Mesendoderm (in vitro differentiated cells): ENCODE data around the gene FBH1.
A peak's percentile ranks its signal among the peaks of the same experiment; 100 is the strongest.
"Not testable (repeated sequence)": the region's sequence is repeated elsewhere in the genome, so short reads cannot be mapped to it uniquely, and the experiment has no call there.

ENCODE experiments used
- DNase-seq: peaks from one replicate; pipeline ENCODE4 v3.0.0; 2013
- H2AK5ac ChIP-seq: 2 replicates; pipeline ENCODE4 v1.6.1; 2013; ENCODE audit warnings: low read length, inconsistent platforms
- H2BK120ac ChIP-seq: 2 replicates; pipeline ENCODE4 v1.6.1; 2013; ENCODE audit warnings: low read depth, mild to moderate bottlenecking, low read length, moderate library complexity, mixed read lengths
- H2BK15ac ChIP-seq: replicated peaks from 2 replicates; pipeline ENCODE4 v1.6.1; 2013; ENCODE audit warnings: low read depth, mild to moderate bottlenecking, moderate library complexity
- H2BK5ac ChIP-seq: 2 replicates; pipeline ENCODE4 v1.6.1; 2013; ENCODE audit warnings: low read length, inconsistent platforms
- H3K18ac ChIP-seq: 2 replicates; pipeline ENCODE4 v1.6.1; 2013; ENCODE audit warnings: mild to moderate bottlenecking, low read length, mixed read lengths
- H3K23ac ChIP-seq: one replicate; pipeline ENCODE4 v1.6.1; 2013; ENCODE audit warnings: low read length
- H3K27ac ChIP-seq: 2 replicates; pipeline ENCODE4 v1.5.1; 2013; ENCODE audit warnings: low read depth, mild to moderate bottlenecking, inconsistent platforms, low read length, moderate library complexity
- H3K27me3 ChIP-seq: 2 replicates; pipeline ENCODE4 v1.6.1; 2013; ENCODE audit warnings: low read length, control low read depth, mild to moderate bottlenecking, inconsistent platforms; ENCODE audit not compliant: insufficient read depth, poor library complexity
- H3K36me3 ChIP-seq: 2 replicates; pipeline ENCODE4 v1.6.1; 2013; ENCODE audit warnings: low read length, inconsistent platforms; ENCODE audit not compliant: control insufficient read depth, insufficient read depth
- H3K4ac ChIP-seq: one replicate; pipeline ENCODE4 v1.6.1; 2013; ENCODE audit warnings: low read depth, mild to moderate bottlenecking, low read length, moderate library complexity
- H3K4me1 ChIP-seq: 2 replicates; pipeline ENCODE4 v1.6.1; 2013; ENCODE audit warnings: low read depth, low read length, inconsistent platforms; ENCODE audit not compliant: control insufficient read depth
- H3K4me2 ChIP-seq: 2 replicates; pipeline ENCODE4 v1.6.1; 2013; ENCODE audit warnings: low read length
- H3K4me3 ChIP-seq: 2 replicates; pipeline ENCODE4 v1.5.1; 2013; ENCODE audit warnings: mild to moderate bottlenecking, low read length
- H3K56ac ChIP-seq: one replicate; pipeline ENCODE4 v1.6.1; 2013; ENCODE audit warnings: low read length
- H3K79me1 ChIP-seq: 2 replicates; pipeline ENCODE4 v1.6.1; 2013; ENCODE audit warnings: low read length, inconsistent platforms
- H3K79me2 ChIP-seq: 2 replicates; pipeline ENCODE4 v1.6.1; 2013; ENCODE audit warnings: mild to moderate bottlenecking, low read length; ENCODE audit not compliant: control insufficient read depth, insufficient read depth
- H3K9ac ChIP-seq: 2 replicates; pipeline ENCODE4 v1.6.1; 2013; ENCODE audit warnings: low read length, inconsistent platforms
- H4K5ac ChIP-seq: one replicate; pipeline ENCODE4 v1.6.1; 2013; ENCODE audit warnings: low read length
- H4K8ac ChIP-seq: one replicate; pipeline ENCODE4 v1.6.1; 2013; ENCODE audit warnings: low read depth, mild to moderate bottlenecking, control low read depth, low read length, moderate library complexity
- WGBS: extraction: QIAGEN DNeasy Blood & Tissue Kit; methylation state at CpG from one replicate; pipeline ENCODE4 v1.1.7; 2013; ENCODE audit warnings: low lambda C conversion rate, missing lambda C conversion rate; ENCODE audit not compliant: insufficient coverage; ENCODE audit errors: extremely low coverage; 5-methylcytosine and 5-hydroxymethylcytosine counted together

FBH1 gene

GRCh38 chr10:5944389-5945189, 54.5 kb downstream of the FBH1 start:
- Histone ChIP-seq H3K9ac (no peak overlapping the region), H3K56ac (no peak overlapping the region), H3K4me1 (no peaks in the 10 kb centered on the region), H3K79me2 (no peaks in the 10 kb centered on the region), H3K79me1 (no peaks in the 10 kb centered on the region), H4K8ac (no peak overlapping the region), H3K4me3 (no peak overlapping the region), H2BK120ac (no peak overlapping the region), H4K5ac (no peak overlapping the region), H3K27me3 (no peaks in the 10 kb centered on the region), H3K27ac (no peak overlapping the region), H2AK5ac (no peak overlapping the region), H2BK15ac (no peak overlapping the region), H3K36me3 (no peaks in the 10 kb centered on the region), H2BK5ac (no peak overlapping the region), H3K18ac (no peak overlapping the region), H3K4me2 (no peak overlapping the region), H3K4ac (no peak overlapping the region), H3K23ac (no peak overlapping the region)
- DNase-seq = no peak
- no CpG with 5 or more reads among the region's 7 CpGs for WGBS

- H3K9ac ChIP-seq = no peak overlapping the region
Measured at GRCh38 chr10:5945190-5945509, 55.1 kb downstream of the FBH1 start.

GRCh38 chr10:5945561-5946418, 55.7 kb downstream of the FBH1 start:
- Histone ChIP-seq H3K4me3 (no peak overlapping the region), H3K79me1 (no peaks in the 10 kb centered on the region), H3K18ac (no peak overlapping the region), H3K4ac (no peak overlapping the region), H3K4me1 (no peaks in the 10 kb centered on the region), H2BK120ac (no peak overlapping the region), H3K4me2 (no peak overlapping the region), H3K27me3 (no peaks in the 10 kb centered on the region), H2BK15ac (no peak overlapping the region), H2BK5ac (no peak overlapping the region), H3K23ac (no peak overlapping the region), H4K5ac (no peak overlapping the region), H3K9ac (no peak overlapping the region), H2AK5ac (no peak overlapping the region), H3K36me3 (no peaks in the 10 kb centered on the region), H3K79me2 (no peaks in the 10 kb centered on the region), H4K8ac (no peak overlapping the region), H3K56ac (no peak overlapping the region), H3K27ac (no peak overlapping the region)
- peak; percentile 66 for DNase-seq
- no CpG with 5 or more reads among the region's 21 CpGs for WGBS

More at GRCh38 chr10:5945190-5945509, 55.1 kb downstream of the FBH1 start:
- no peak overlapping the region for H3K23ac ChIP-seq
- no peak overlapping the region for H4K5ac ChIP-seq
- no peak overlapping the region for H3K4ac ChIP-seq
- no CpG with 5 or more reads among the region's 9 CpGs for WGBS
- H2BK15ac ChIP-seq = no peak overlapping the region
- no peaks in the 10 kb centered on the region for H3K4me1 ChIP-seq
- DNase-seq = no peak
- no peaks in the 10 kb centered on the region for H3K79me1 ChIP-seq
- H2BK5ac ChIP-seq = no peak overlapping the region
- H3K27ac ChIP-seq = no peak overlapping the region
- H3K79me2 ChIP-seq = no peaks in the 10 kb centered on the region
- H3K27me3 ChIP-seq = no peaks in the 10 kb centered on the region
- no peak overlapping the region for H2AK5ac ChIP-seq
- no peaks in the 10 kb centered on the region for H3K36me3 ChIP-seq
- H4K8ac ChIP-seq = no peak overlapping the region
- H2BK120ac ChIP-seq = no peak overlapping the region
- H3K4me3 ChIP-seq = no peak overlapping the region
- no peak overlapping the region for H3K18ac ChIP-seq
- H3K56ac ChIP-seq = no peak overlapping the region
- no peak overlapping the region for H3K4me2 ChIP-seq

- no CpG with 5 or more reads among the region's 10 CpGs for WGBS
- not testable (repeated sequence) for H3K18ac ChIP-seq, H2BK15ac ChIP-seq, H3K9ac ChIP-seq, H3K4me3 ChIP-seq, H3K4ac ChIP-seq, H3K27ac ChIP-seq, H2BK120ac ChIP-seq, H2BK5ac ChIP-seq, H3K56ac ChIP-seq, H2AK5ac ChIP-seq, H4K5ac ChIP-seq, H3K23ac ChIP-seq, H3K79me2 ChIP-seq, H3K4me1 ChIP-seq, H3K4me2 ChIP-seq, DNase-seq, H3K27me3 ChIP-seq, H3K79me1 ChIP-seq, H3K36me3 ChIP-seq, H4K8ac ChIP-seq
Measured at GRCh38 chr10:5946419-5946775, 56.4 kb downstream of the FBH1 start.

- Histone ChIP-seq H3K23ac (no peak overlapping the region), H3K79me2 (no peaks in the 10 kb centered on the region), H3K9ac (no peak overlapping the region), H4K5ac (no peak overlapping the region), H3K27ac (no peak overlapping the region), H3K4me3 (no peak overlapping the region), H3K36me3 (no peaks in the 10 kb centered on the region), H3K79me1 (no peaks in the 10 kb centered on the region), H2AK5ac (no peak overlapping the region), H3K27me3 (no peaks in the 10 kb centered on the region), H3K4ac (no peak overlapping the region), H2BK5ac (no peak overlapping the region), H3K4me2 (no peak overlapping the region), H3K18ac (no peak overlapping the region), H2BK15ac (no peak overlapping the region), H4K8ac (no peak overlapping the region), H3K56ac (no peak overlapping the region), H2BK120ac (no peak overlapping the region), H3K4me1 (no peaks in the 10 kb centered on the region)
- WGBS = no CpG with 5 or more reads among the region's 8 CpGs
- no peak for DNase-seq
Measured at GRCh38 chr10:5946786-5947185, 56.7 kb downstream of the FBH1 start.
